ENCODE results near the gene TTC8.

TTC8 gene

GRCh38 chr14:88872976-88873375 lies 48.5 kb downstream of the TTC8 start:
- Histone ChIP-seq H3K4me3 (ENCODE audit: low read depth, low read length) (no peak overlapping the region), H3K4me1 (ENCODE audit: control insufficient read depth, insufficient read depth, low read length) (no peaks in the 10 kb centered on the region), H3K36me3 (ENCODE audit: control insufficient read depth in 2 of 2, insufficient read depth in 1 of 2, low read length in 2 of 2) (peaks cover 0 to 48% of the 10 kb centered on the region in 2 experiments), H3K9me3 (ENCODE audit: control insufficient read depth, insufficient read depth, low read depth, low read length) (no peaks in the 10 kb centered on the region), H3K27ac (ENCODE audit: extremely low read depth, low read depth, low read length) (no peak overlapping the region)
- POLR2A ChIA-PET, result no interaction called here
- no peak for TF ChIP-seq ZSCAN30 (tag by site-specific recombination; IDR thresholded peaks at IDR 0.05)
- TF ChIP-seq ZFP69B (tag by site-specific recombination; IDR thresholded peaks at IDR 0.05), result no peak
- no peak for TF ChIP-seq ZNF530 (tag by site-specific recombination; IDR thresholded peaks at IDR 0.05; ENCODE audit: low read depth)
- no peak for TF ChIP-seq ZNF830 (tag by site-specific recombination; IDR thresholded peaks at IDR 0.05; ENCODE audit: low read depth)
- no peak for TF ChIP-seq REST (tag by site-specific recombination; IDR thresholded peaks at IDR 0.05)
- TF ChIP-seq PBX3 (CRISPR knock-in tag; IDR thresholded peaks at IDR 0.05), result no peak
- no peak for TF ChIP-seq BCL11B (tag by site-specific recombination; IDR thresholded peaks at IDR 0.05; ENCODE audit: low read depth)
- no peak for TF ChIP-seq ZNF426 (tag by site-specific recombination; IDR thresholded peaks at IDR 0.05)
- TF ChIP-seq OVOL3 (tag by site-specific recombination; IDR thresholded peaks at IDR 0.05), result no peak
- no peak for TF ChIP-seq ZBTB44 (tag by site-specific recombination; IDR thresholded peaks at IDR 0.05)
- TF ChIP-seq ZNF518A (tag by site-specific recombination; conservative IDR thresholded peaks at IDR 0.05; ENCODE audit: low read depth), result no peak
- no peak for TF ChIP-seq PRDM6 (tag by site-specific recombination; IDR thresholded peaks at IDR 0.05)
- TF ChIP-seq GLI4 (tag by site-specific recombination; IDR thresholded peaks at IDR 0.05), result no peak
- TF ChIP-seq SP2 (tag by site-specific recombination; IDR thresholded peaks at IDR 0.05), result no peak
- TF ChIP-seq EGR2 (tag by site-specific recombination; IDR thresholded peaks at IDR 0.05; ENCODE audit: low read depth), result no peak
- no peak for TF ChIP-seq PRDM2 (tag by site-specific recombination; IDR thresholded peaks at IDR 0.05; ENCODE audit: borderline replicate concordance)
- CTCF ChIA-PET, result no interaction called here

All from HEK293 (cell line).